IMR-90 (cell line): ENCODE measurements around the gene WNT9B. TPM values are rescaled to one million over a fixed set of nuclear protein-coding genes. Genes with fewer than 3 reads are reported as not detected.

Source experiments
- ATAC-seq: fragments of 200-7000 bp; cut with Tn5 transposase; 2 replicates; pipeline ENCODE4 v1.9.1; 2020; ENCODE audit warnings: low read depth, mild to moderate bottlenecking, moderate library complexity
- BruUV-seq: library from RNA; stranded (reverse); fragments of 400-500 nt; replicated peaks from 2 replicates; lab custom pipeline; 2021; lab: Mats Ljungman, UMichigan
- CTCF ChIA-PET: fragments of 300-600 bp; formaldehyde crosslinking; extraction: SDS; loops from one replicate; lab custom pipeline; 2021; ENCODE audit warnings: antibody characterized with exemption; lab: Yijun Ruan, JAX
- POLR2A ChIA-PET: fragments of 300-600 bp; sonication (Branson Sonifier 250); formaldehyde crosslinking; loops from one replicate; lab custom pipeline; 2022; ENCODE audit warnings: antibody characterized with exemption; ENCODE audit not compliant: unreplicated experiment; lab: Charles Lee
- DNase-seq: peaks from one replicate; pipeline ENCODE4 v3.0.0; 2013
- H2AFZ ChIP-seq: replicated peaks from 2 replicates; pipeline ENCODE3; 2013; ENCODE audit warnings: low read length, mild to moderate bottlenecking; ENCODE audit not compliant: poor library complexity
- H2AK5ac ChIP-seq: 2 replicates; pipeline ENCODE4 v1.6.1; 2013; ENCODE audit warnings: low read depth, low read length, inconsistent platforms
- H2AK9ac ChIP-seq: replicated peaks from 2 replicates; pipeline ENCODE3; 2013; ENCODE audit warnings: mild to moderate bottlenecking, low read depth, low read length, moderate library complexity; ENCODE audit not compliant: poor library complexity
- H2BK120ac ChIP-seq: 2 replicates; pipeline ENCODE4 v1.6.1; 2013; ENCODE audit warnings: low read depth, low read length, inconsistent platforms
- H2BK15ac ChIP-seq: 3 replicates; pipeline ENCODE4 v1.6.1; 2013; ENCODE audit warnings: low read depth, low read length, inconsistent platforms
- H2BK20ac ChIP-seq: 2 replicates; pipeline ENCODE4 v1.6.1; 2013; ENCODE audit warnings: low read depth, mild to moderate bottlenecking, inconsistent platforms, low read length, moderate library complexity
- H2BK5ac ChIP-seq: 2 replicates; pipeline ENCODE4 v1.6.1; 2013; ENCODE audit warnings: mild to moderate bottlenecking, low read depth, low read length, inconsistent platforms; ENCODE audit not compliant: poor library complexity, severe bottlenecking
- H3K14ac ChIP-seq: replicated peaks from 2 replicates; pipeline ENCODE4 v1.6.1; 2013; ENCODE audit warnings: low read depth, low read length, inconsistent platforms
- H3K18ac ChIP-seq: 2 replicates; pipeline ENCODE4 v1.6.1; 2013; ENCODE audit warnings: low read depth, low read length, control low read depth
- H3K23ac ChIP-seq: 2 replicates; pipeline ENCODE4 v1.6.1; 2013; ENCODE audit warnings: low read depth, low read length, inconsistent platforms
- H3K27ac ChIP-seq: 2 replicates; pipeline ENCODE4 v1.5.1; 2013; ENCODE audit warnings: mild to moderate bottlenecking, control low read depth, low read length; ENCODE audit not compliant: insufficient read depth
- H3K27me3 ChIP-seq: 2 replicates; pipeline ENCODE4 v1.6.1; 2013; ENCODE audit warnings: low read length; ENCODE audit not compliant: control insufficient read depth, insufficient read depth
- H3K36me3 ChIP-seq: 2 replicates; pipeline ENCODE4 v1.6.1; 2013; ENCODE audit warnings: low read length, mixed read lengths; ENCODE audit not compliant: control insufficient read depth, insufficient read depth
- H3K4ac ChIP-seq: 2 replicates; pipeline ENCODE4 v1.6.1; 2013; ENCODE audit warnings: low read depth, low read length, inconsistent platforms
- H3K4me1 ChIP-seq: 2 replicates; pipeline ENCODE4 v1.6.1; 2013; ENCODE audit warnings: low read length, mixed read lengths; ENCODE audit not compliant: control insufficient read depth, insufficient read depth
- H3K4me2 ChIP-seq: 2 replicates; pipeline ENCODE4 v1.6.1; 2013; ENCODE audit warnings: low read depth, mild to moderate bottlenecking, control low read depth, low read length, moderate library complexity
- H3K4me3 ChIP-seq: 2 replicates; pipeline ENCODE4 v1.5.1; 2013; ENCODE audit warnings: low read depth, mild to moderate bottlenecking, control low read depth, low read length, moderate library complexity; ENCODE audit not compliant: insufficient read depth
- H3K56ac ChIP-seq: 2 replicates; pipeline ENCODE4 v1.6.1; 2013; ENCODE audit warnings: low read length, inconsistent platforms; ENCODE audit not compliant: insufficient read depth; ENCODE audit errors: extremely low read depth
- H3K79me1 ChIP-seq, 2 experiments: 2 replicates each; pipeline ENCODE4 v1.6.1; 2013; ENCODE audit warnings: low read length in 2 of 2, inconsistent platforms in 1 of 2, low read depth in 1 of 2
- H3K9ac ChIP-seq: 2 replicates; pipeline ENCODE4 v1.6.1; 2013; ENCODE audit warnings: low read depth, low read length, control low read depth
- H3K9me1 ChIP-seq: 2 replicates; pipeline ENCODE4 v1.6.1; 2013; ENCODE audit warnings: low read length, inconsistent platforms; ENCODE audit not compliant: insufficient read depth
- H3K9me3 ChIP-seq: 2 replicates; pipeline ENCODE4 v1.6.1; 2013; ENCODE audit warnings: low read length; ENCODE audit not compliant: control insufficient read depth, insufficient read depth
- H4K20me1 ChIP-seq: 2 replicates; pipeline ENCODE4 v1.6.1; 2013; ENCODE audit warnings: low read length, inconsistent platforms; ENCODE audit not compliant: insufficient read depth
- H4K5ac ChIP-seq: 2 replicates; pipeline ENCODE4 v1.6.1; 2013; ENCODE audit warnings: mild to moderate bottlenecking, low read depth, low read length, control low read depth
- H4K8ac ChIP-seq, 2 experiments: 2 replicates each; pipeline ENCODE4 v1.6.1; 2013; ENCODE audit warnings: low read depth in 2 of 2, low read length in 2 of 2, control low read depth in 1 of 2, inconsistent platforms in 1 of 2
- H4K91ac ChIP-seq: 2 replicates; pipeline ENCODE4 v1.6.1; 2013; ENCODE audit warnings: low read depth, low read length, inconsistent platforms; ENCODE audit not compliant: insufficient read depth
- BHLHE40 ChIP-seq: fragments of 150-350 bp; IDR thresholded peaks from 2 replicates; pipeline ENCODE4 v1.6.1; 2016; ENCODE audit warnings: mild to moderate bottlenecking, low read depth, low read length
- CEBPB ChIP-seq: IDR thresholded peaks from 2 replicates; pipeline ENCODE4 v1.6.1; 2012; ENCODE audit warnings: low read depth, low read length, improper control_type of control experiment
- CHD1 ChIP-seq: IDR thresholded peaks from 2 replicates; pipeline ENCODE4 v1.6.1; 2012; ENCODE audit warnings: low read depth, low read length, improper control_type of control experiment
- FOS ChIP-seq: fragments of 150-350 bp; IDR thresholded peaks from 2 replicates; pipeline ENCODE4 v1.6.1; 2016; ENCODE audit warnings: low read depth, low read length
- MAFK ChIP-seq: IDR thresholded peaks from 2 replicates; pipeline ENCODE4 v1.6.1; 2012; ENCODE audit warnings: low read depth, low read length, improper control_type of control experiment
- MAZ ChIP-seq: IDR thresholded peaks from 2 replicates; pipeline ENCODE4 v1.6.1; 2012; ENCODE audit warnings: low read depth, mild to moderate bottlenecking, low read length, improper control_type of control experiment, moderate library complexity, borderline replicate concordance
- MXI1 ChIP-seq: IDR thresholded peaks from 2 replicates; pipeline ENCODE4 v1.6.1; 2012; ENCODE audit warnings: low read depth, mild to moderate bottlenecking, low read length, moderate library complexity, borderline replicate concordance
- NFE2L2 ChIP-seq: fragments of 150-350 bp; IDR thresholded peaks from 2 replicates; pipeline ENCODE4 v1.6.1; 2016; ENCODE audit warnings: low read depth, mild to moderate bottlenecking, low read length
- RCOR1 ChIP-seq: IDR thresholded peaks from 2 replicates; pipeline ENCODE4 v1.6.1; 2012; ENCODE audit warnings: mild to moderate bottlenecking, low read length, improper control_type of control experiment; ENCODE audit not compliant: insufficient replicate concordance
- RFX5 ChIP-seq: IDR thresholded peaks from 2 replicates; pipeline ENCODE4 v1.8.0; 2012; ENCODE audit warnings: low read depth, mild to moderate bottlenecking, low read length, moderate library complexity
- SMC3 ChIP-seq: fragments of 150-350 bp; IDR thresholded peaks from 2 replicates; pipeline ENCODE4 v1.6.1; 2016; ENCODE audit warnings: low read depth, mild to moderate bottlenecking, antibody characterized with exemption, low read length, moderate library complexity
- WGBS, 2 experiments: methylation state at CpG; one replicate each; pipeline versions ENCODE4 v1.1.5 to v1.1.7; 2013; ENCODE audit warnings: missing lambda C conversion rate in 2 of 2; ENCODE audit not compliant: insufficient read length in 1 of 2; ENCODE audit errors: extremely low coverage in 2 of 2; 5-methylcytosine and 5-hydroxymethylcytosine counted together
- dilution Hi-C: fragments of 300-500 bp; cut with HindIII; formaldehyde crosslinking; loops from one replicate; pipeline ENCODE4 v1.14.3; 2018; ENCODE audit warnings: low sequenced_read_pairs; ENCODE audit not compliant: unreplicated experiment
- in situ Hi-C: fragments of 300-500 bp; cut with MboI; formaldehyde crosslinking; loops from 3 replicates; pipeline ENCODE4 v1.14.3; 2019; ENCODE audit warnings: low sequenced_read_pairs, inconsistent platforms, mixed read lengths
- intact Hi-C: fragments of 100-400 bp; cut with micrococcal nuclease; formaldehyde crosslinking; loops from 2 replicates; pipeline ENCODE4 v1.10.0; 2022
- polyA plus RNA-seq, 3 experiments: library from polyadenylated mRNA; depleted of rRNA; stranded (reverse); fragments of >200 nt; gene quantifications; 2 replicates each; pipeline ENCODE4 v1.2.3, GENCODE V29; 2012; ENCODE audit warnings: low replicate concordance in 1 of 3
- total RNA-seq: library from RNA; depleted of rRNA; stranded (reverse); fragments of >200 nt; gene quantifications from 2 replicates; pipeline ENCODE4 v1.2.3, GENCODE V29; 2012
- TF ChIP-seq, protein P1 (sequence below): fragments of 150-350 bp; IDR thresholded peaks from 2 replicates; pipeline ENCODE4 v1.6.1; 2016; ENCODE audit warnings: low read depth, mild to moderate bottlenecking, low read length, moderate library complexity, borderline replicate concordance
- TF ChIP-seq, protein P2 (sequence below): conservative IDR thresholded peaks from 2 replicates; pipeline ENCODE4 v1.5.1; 2012; ENCODE audit warnings: mild to moderate bottlenecking, low read depth, low read length, improper control_type of control experiment

Gene WNT9B
- total and polyA plus RNA-seq, 2 of the 4 experiments (the other 2 are of a cell fraction) = not detected

DNA sequence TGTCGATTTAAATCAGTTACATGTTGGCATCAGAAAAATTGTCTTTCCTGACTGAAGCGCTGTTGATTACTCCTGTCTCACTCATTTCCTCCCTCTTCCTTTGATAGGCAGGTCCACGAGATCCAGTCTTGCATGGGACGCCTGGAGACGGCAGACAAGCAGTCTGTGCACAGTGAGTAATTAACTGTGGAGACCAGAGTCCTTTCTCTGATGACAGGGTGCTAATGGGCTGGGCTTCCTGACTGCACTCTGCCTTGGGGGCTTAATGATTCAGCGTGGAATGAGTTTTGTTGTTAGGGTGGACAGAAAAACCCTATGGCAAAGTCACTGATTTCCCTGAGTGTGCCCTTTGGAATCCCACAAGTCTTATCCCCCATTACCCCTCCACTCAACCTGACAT lies 78.0 kb downstream of the WNT9B start (continued):
- TF ChIP-seq NFE2L2 (no peak), FOS (no peak)

GRCh38 chr17:46930051-46930450 lies 78.7 kb downstream of the WNT9B start:
- dilution Hi-C loops (no loop called here), intact Hi-C loops (loop anchor here (10.0 kb wide), 1 partner anchor 215 kb away; no protein-coding TSS in a partner anchor), in situ Hi-C loops (no loop called here)
- Histone ChIP-seq H3K14ac (no peak overlapping the region), H2AK5ac (no peak overlapping the region), H4K8ac (no peak overlapping the region), H2AFZ (no peak overlapping the region), H3K9me1 (peaks cover 14% of the 10 kb centered on the region), H3K79me1 (peaks cover 35 to 82% of the 10 kb centered on the region in 2 experiments), H2BK20ac (no peak overlapping the region), H3K9me3 (no peaks in the 10 kb centered on the region), H3K4me1 (peaks cover 6% of the 10 kb centered on the region), H2AK9ac (peak overlapping the region; percentile 60), H3K23ac (no peak overlapping the region), H3K18ac (no peak overlapping the region), H4K91ac (no peak overlapping the region), H3K4me2 (no peak overlapping the region), H4K20me1 (peaks cover 52% of the 10 kb centered on the region), H3K4me3 (no peak overlapping the region), H3K27ac (no peak overlapping the region), H3K27me3 (no peaks in the 10 kb centered on the region), H2BK120ac (no peak overlapping the region), H3K56ac (no peak overlapping the region), H4K5ac (no peak overlapping the region), H3K36me3 (peaks cover 38% of the 10 kb centered on the region), H2BK15ac (no peak overlapping the region), H3K9ac (no peak overlapping the region), H3K4ac (no peak overlapping the region), H2BK5ac (no peak overlapping the region)
- 100% methylated on average over 1 of the region's 4 CpGs; no CpG with 5 or more reads in 1 of the 2 experiments for WGBS, 2 experiments
- no TSS peak for BruUV-seq
- ATAC-seq (no peak), DNase-seq (no peak)
- ChIA-PET CTCF (interaction anchor here (0.6 to 0.7 kb wide), 2 partner anchors 12 to 62 kb away, joined by 3 to 4 read pairs; no protein-coding TSS in a partner anchor), POLR2A (interaction anchor here (0.6 kb wide), 1 partner anchor 875 kb away, joined by 3 read pairs; no protein-coding TSS in a partner anchor)
- TF ChIP-seq MAFK (no peak), BHLHE40 (no peak), NFE2L2 (no peak), CHD1 (no peak), RCOR1 (no peak), MXI1 (no peak), SMC3 (no peak), CEBPB (no peak), RFX5 (no peak), FOS (no peak), MAZ (no peak)
- TF ChIP-seq, protein P1, sequence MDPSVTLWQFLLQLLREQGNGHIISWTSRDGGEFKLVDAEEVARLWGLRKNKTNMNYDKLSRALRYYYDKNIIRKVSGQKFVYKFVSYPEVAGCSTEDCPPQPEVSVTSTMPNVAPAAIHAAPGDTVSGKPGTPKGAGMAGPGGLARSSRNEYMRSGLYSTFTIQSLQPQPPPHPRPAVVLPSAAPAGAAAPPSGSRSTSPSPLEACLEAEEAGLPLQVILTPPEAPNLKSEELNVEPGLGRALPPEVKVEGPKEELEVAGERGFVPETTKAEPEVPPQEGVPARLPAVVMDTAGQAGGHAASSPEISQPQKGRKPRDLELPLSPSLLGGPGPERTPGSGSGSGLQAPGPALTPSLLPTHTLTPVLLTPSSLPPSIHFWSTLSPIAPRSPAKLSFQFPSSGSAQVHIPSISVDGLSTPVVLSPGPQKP = no peak
- TF ChIP-seq, protein P2, sequence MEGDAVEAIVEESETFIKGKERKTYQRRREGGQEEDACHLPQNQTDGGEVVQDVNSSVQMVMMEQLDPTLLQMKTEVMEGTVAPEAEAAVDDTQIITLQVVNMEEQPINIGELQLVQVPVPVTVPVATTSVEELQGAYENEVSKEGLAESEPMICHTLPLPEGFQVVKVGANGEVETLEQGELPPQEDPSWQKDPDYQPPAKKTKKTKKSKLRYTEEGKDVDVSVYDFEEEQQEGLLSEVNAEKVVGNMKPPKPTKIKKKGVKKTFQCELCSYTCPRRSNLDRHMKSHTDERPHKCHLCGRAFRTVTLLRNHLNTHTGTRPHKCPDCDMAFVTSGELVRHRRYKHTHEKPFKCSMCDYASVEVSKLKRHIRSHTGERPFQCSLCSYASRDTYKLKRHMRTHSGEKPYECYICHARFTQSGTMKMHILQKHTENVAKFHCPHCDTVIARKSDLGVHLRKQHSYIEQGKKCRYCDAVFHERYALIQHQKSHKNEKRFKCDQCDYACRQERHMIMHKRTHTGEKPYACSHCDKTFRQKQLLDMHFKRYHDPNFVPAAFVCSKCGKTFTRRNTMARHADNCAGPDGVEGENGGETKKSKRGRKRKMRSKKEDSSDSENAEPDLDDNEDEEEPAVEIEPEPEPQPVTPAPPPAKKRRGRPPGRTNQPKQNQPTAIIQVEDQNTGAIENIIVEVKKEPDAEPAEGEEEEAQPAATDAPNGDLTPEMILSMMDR = no peak
